GM18498 (cell line): ENCODE measurements around the gene LGALS9C.
"Not testable (repeated sequence)": the region's sequence is repeated elsewhere in the genome, so short reads cannot be mapped to it uniquely, and the experiment has no call there.

Experiments used
- ATAC-seq: cut with Tn5 transposase; IDR thresholded peaks from one replicate; pipeline ENCODE4 v1.9.1; 2021; ENCODE audit warnings: mild to moderate bottlenecking, moderate library complexity; ENCODE audit not compliant: unreplicated experiment

LGALS9C gene

GRCh38 chr17:18476508-18477308 is at the start of gene LGALS9C:
TSS of gene LGALS9C (plus strand) at chr17:18476789. CDS start at chr17:18476855, 66 bp downstream.
- peak; percentile 87 for ATAC-seq

DNA sequence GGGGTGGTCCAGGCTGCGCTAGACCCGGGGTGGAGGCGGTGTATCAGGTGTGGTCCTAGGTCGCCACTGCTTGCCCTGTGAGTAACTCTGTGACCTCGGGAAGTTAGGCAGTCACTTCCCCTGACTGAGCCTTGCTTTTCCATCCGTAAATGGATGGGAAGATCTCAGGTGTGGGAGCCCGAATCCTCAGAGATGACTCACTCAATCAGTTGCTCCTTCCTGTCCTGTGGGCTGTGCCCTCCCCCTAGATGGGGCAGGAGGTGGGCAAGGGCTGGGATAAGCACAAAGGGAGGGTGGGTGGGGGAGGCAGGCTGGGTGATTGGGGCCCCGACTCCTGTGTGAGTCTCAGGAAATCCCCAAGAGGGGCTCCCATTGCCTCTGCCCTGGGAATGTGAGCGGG is 44.4 kb upstream of the LGALS9C start:
- ATAC-seq, result not testable (repeated sequence)

DNA sequence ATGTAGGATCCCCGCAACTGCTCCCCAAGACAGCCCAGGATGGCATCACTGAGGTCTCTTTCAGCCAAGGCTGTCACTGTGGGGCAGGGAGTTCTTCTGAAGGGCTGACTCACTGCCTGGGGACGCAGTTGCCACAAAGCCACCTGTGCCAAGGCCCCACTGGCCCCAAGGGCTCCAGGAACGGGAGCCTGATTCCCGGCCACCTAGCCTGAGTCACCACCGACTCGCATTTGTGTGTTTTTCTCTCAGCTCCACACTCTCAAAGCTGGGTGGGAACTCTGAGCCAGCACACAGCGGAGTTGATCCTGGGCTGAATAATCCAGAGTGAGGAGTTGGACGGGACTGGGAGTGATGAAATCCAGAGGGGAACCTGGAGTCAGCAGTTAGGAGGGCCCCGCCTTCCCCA is 37.1 kb upstream of the LGALS9C start:
- ATAC-seq, result not testable (repeated sequence)

DNA sequence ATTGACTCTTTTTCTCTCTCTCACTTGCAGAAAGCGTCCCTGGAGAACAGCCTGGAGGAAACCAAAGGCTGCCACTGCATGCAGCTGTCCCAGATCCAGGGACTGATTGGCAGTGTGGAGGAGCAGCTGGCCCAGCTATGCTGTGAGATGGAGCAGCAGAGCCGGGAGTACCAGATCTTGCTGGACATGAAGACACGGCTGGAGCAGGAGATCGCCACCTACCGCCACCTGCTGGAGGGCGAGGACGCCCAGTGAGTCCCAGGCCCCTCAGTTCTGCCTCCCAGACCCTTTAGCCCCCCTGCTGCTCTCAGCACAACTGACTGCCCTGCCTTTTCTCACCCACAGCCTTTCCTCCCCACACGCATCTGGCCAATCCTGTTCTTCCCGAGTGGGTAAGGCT is 34.5 kb upstream of the LGALS9C start:
- not testable (repeated sequence) for ATAC-seq

DNA sequence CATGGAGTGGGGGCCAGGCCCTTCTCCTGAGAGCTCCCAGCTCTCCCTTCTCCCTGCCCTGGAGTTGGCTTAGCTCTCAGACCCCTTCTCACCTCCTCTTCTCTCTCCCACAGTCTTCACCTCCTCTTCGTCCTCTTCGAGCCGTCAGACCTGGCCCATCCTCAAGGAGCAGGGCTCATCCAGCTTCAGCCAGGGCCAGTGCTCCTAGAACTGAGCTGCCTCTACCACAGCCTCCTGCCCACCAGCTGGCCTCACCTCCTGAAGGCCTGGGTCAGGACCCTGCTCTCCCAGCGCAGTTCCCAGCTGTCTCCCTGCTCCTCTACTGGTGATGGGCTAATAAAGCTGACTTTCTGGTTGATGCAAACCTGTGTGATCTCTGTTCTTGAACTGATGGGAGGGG is 34.1 kb upstream of the LGALS9C start:
- not testable (repeated sequence) for ATAC-seq

GRCh38 chr17:18447476-18448205 is 28.9 kb upstream of the LGALS9C start:
- not testable (repeated sequence) for ATAC-seq

DNA sequence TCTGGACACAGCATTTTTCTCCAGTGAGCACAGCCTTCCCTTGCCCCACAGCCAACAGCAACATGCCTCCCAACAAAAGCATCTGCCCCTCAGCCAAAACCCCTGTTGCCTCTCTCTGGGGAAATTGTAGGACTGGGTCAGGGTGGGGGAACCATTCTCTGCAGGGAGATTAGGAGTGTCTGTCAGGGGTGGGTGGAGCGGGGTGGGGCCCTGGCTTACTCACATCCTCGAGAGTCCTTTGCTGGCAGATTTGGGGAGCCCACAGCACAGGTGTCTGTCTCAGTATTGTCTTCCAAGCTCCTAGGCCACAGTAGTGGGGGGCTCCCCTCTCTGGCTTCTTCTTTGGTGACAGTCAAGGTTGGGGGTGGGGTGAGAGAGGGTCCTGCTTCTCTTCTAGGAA is 28.3 kb upstream of the LGALS9C start:
- ATAC-seq, result not testable (repeated sequence)

- ATAC-seq, result not testable (repeated sequence)
Observed at GRCh38 chr17:18449833-18450232, 26.8 kb upstream of the LGALS9C start.

DNA sequence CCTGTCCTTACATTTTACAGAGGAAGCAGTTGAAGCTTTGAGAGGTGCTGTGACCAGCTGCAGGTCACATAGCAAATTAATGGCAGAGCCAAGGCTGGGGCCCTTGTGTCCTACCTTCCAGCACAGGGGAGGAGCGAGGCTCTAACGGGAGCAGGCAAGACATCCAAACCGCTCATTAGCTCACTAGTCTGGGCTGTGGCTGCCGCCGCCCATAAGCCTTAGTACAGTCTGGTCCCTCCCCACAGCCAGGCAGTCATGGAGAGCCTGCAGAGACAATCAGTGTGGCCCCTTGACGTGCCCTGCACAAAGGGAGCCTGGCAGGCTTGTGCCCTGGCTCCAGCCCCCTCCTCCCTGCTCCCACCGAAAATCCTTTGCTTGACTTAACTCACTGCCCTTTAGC is 25.6 kb upstream of the LGALS9C start:
- ATAC-seq, result not testable (repeated sequence)

DNA sequence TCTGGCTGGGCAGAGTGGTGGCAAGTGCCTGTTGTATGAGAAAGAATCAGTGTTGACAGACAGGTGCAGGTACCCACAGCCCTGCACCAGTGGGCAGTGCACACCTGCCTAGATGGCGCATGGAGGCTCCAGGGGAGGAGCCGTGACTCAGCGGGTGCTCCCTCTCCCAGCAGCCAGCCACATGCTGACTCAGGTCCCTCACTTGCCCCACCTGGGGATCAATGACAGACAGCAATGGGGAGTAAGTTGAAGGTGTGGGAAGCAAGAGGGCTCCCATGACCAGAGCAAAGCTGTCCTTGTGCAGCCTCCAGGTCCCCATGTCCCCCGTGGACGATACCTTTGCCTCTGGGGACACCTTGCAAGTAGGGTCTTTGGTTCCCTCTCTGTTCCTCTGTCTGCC is 24.6 kb upstream of the LGALS9C start:
- not testable (repeated sequence) for ATAC-seq

DNA sequence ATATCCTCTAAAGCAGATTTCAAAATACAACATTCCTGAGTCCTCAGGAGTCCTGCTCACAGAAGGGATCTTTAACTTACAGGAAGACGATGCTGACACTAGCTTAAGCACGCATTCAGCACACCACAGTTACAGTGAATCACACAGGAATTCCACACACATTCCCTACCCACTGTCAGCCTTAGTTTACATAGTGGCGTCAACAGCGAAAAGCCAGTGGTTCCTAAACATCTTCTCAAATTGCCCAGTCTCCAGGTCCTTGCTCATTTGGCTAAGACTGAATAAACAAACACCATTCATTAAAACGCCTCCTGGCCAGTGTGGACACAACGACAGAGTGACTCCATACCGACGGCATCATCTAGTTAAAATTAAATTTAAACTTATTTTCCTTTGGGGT is 17.6 kb upstream of the LGALS9C start:
- ATAC-seq, result not testable (repeated sequence)

DNA sequence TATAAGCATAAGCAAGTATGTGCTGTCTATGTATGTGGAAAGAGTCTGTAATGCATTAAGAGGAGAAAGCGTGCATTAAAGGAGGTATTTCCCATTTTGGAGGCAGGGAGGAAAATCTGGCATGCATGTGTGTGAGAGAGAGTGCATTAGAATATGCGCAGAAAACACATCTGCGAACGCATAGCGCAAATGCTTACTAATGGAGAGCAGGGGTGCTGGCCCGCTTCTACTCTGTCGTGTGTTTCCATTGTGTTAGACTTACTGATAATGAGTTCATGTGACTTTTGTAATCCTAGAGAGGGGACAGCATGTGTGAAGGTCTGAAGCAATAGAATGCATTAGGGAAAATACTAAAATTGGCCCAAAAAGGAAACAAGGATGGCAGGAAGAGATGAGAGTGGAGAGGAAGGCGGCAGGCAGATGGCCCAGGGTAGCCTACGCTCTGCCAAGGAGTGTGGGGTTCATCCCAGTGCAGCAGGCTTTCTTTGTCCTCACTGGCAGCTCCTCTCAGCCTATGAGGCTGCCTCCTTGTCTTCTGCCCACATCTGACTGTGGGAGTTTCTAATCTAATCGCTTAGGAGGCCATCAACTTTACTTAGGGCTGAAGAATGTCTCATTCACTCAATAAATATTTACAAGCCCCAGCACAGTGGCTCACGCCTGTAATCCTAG is 12.6 kb upstream of the LGALS9C start:
- not testable (repeated sequence) for ATAC-seq

GRCh38 chr17:18466250-18466983 is 10.2 kb upstream of the LGALS9C start:
- ATAC-seq, result not testable (repeated sequence)

- not testable (repeated sequence) for ATAC-seq
Observed at GRCh38 chr17:18467001-18467400, 9.6 kb upstream of the LGALS9C start.

DNA sequence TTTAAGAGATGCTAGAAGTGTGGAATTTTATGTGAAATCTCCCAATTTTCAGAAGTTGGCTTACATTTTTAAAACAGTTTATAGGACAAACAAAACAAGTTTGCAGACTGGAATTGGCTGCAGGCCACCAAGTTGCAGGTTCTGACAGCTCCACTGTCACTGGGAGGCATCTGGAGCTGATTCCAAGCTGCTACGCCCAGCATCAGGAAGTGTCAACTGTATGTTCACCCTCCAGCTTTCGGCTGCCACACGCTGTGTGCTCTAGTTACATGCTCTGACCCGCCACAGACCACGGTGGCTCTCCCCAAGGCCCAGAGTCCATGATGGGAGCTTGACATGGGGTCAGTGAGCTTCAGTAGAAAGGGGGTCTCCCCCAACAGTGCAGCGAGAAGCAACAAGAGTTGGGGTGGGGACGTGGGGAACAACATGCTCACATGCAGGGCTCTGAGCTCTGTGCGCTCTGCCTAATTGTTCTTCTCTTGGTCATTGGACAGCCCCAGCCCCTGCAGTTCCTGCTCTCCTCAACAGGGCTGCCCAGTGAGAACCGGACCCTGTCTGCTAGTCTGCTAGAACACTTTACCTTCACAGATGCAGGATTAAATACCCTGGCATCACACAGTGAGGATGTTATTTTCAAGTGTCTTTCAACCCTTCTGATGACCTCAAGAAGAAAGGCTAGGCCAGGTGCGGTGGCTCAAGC is 8.0 kb upstream of the LGALS9C start:
- ATAC-seq, result not testable (repeated sequence)

GRCh38 chr17:18469837-18470236 is 6.8 kb upstream of the LGALS9C start:
- ATAC-seq, result not testable (repeated sequence)

DNA sequence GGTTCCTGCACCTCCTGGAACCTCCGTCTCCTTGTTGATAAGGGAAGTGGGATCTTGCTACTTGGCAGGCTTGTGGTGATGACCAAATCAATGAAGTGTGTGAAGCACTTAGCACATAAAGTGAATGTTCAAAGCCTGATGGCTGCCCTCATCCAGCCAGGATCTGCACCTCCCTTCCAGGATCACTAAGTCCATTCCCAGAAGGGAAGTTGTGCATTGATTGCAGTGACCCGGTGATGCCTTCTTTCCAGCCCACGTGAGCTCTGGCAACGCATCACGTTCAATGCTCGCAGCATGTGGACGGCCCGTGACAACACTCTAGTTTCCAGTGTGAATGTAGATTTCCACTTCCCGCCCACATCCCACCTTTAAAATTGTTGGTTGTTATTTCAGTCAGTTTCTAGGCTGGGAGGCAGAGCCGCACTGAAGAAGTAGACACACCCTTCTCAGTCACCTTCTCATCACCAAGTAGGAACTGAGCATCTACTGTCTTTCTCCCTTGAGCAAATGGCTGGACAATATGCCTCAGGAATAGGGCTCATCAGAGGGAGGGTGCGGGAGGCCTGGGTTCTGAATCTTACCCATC is 6.2 kb upstream of the LGALS9C start:
- not testable (repeated sequence) for ATAC-seq

GRCh38 chr17:18473967-18474366 is 2.6 kb upstream of the LGALS9C start:
- not testable (repeated sequence) for ATAC-seq

GRCh38 chr17:18474754-18475153 is 1.8 kb upstream of the LGALS9C start:
- peak; percentile 41 for ATAC-seq

DNA sequence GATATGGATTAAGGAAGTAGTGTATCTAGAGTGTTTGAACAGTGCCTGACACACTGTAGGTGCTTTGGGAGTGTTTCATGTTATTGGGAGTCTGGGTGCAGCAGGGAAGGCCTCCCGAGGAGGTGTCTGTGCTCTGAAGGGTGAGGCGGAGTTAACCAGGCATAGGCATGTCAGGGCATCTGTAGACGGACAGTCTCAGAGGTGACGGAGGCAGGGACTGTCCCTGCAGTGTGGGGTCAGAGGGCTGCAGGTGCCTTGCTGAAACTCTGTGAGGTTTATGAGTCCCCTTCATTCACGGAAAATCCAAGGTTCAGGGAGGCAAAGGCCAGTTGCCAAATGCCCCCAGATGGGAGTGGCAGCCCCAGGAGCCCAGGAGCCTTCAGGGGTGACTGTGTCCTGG is 778 bp downstream of the LGALS9C start:
- ATAC-seq, result not testable (repeated sequence)
